Mesenteric fat pad (tissue), 1 donor: ENCODE data around the gene AHCTF1. TPM values are rescaled to one million over a fixed set of nuclear protein-coding genes. Genes with fewer than 3 reads are reported as not detected.
"Not testable (repeated sequence)": the region's sequence is repeated elsewhere in the genome, so short reads cannot be mapped to it uniquely, and the experiment has no call there.

Experiments
- DNase-seq: peaks from one replicate; pipeline ENCODE4 v3.0.0-alpha.2; 2020; ENCODE audit warnings: low spot score
- total RNA-seq: library from RNA; stranded (reverse); fragmentation: NEBNext Ultra II Directional; extraction: Animal tissue kit (Norgen Biotek cat#: 25700); gene quantifications from one replicate; pipeline ENCODE4 v1.2.1, GENCODE V29; 2021
- donor health status: DM: yes; HTN: yes; CAD: no.

AHCTF1 gene
- total RNA-seq, 1 donor from 2014 or later = 38.8 TPM

DNA sequence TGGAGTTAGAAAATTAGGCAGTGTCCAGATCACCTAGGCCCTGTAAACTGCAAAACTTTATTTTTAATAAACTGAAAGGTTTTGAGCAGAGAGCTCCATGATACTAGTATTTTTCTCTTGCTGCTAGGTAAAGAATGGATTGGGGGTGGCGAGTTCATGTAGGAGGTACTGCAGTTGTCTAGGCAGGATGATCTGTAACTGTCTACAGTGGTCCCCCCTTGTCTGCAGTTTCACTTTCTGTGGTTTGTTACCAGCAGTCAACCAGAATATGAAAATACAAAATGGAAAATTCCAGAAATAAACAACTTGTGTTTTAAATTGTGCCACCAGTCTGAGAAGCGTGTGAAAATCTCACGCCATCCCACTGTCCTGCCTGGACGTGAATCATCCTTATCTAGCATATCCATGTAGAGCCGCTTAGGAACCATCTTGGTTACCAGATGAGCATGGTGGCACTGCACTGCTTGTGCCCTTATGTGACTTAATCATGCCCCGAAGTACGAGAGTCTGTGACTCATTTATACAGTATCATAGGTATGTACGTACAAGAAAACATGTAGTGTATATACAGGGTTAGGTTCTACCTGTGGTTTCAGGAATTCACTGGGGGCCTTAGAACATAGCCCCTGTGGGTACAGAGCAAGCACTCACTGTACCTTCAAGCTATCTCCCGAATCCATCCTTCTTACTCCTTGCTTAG lies 94.2 kb downstream of the AHCTF1 start:
- DNase-seq = no peak

- no peak for DNase-seq
Observed at GRCh38 chr1:246836209-246836966, 95.4 kb downstream of the AHCTF1 start.

DNA sequence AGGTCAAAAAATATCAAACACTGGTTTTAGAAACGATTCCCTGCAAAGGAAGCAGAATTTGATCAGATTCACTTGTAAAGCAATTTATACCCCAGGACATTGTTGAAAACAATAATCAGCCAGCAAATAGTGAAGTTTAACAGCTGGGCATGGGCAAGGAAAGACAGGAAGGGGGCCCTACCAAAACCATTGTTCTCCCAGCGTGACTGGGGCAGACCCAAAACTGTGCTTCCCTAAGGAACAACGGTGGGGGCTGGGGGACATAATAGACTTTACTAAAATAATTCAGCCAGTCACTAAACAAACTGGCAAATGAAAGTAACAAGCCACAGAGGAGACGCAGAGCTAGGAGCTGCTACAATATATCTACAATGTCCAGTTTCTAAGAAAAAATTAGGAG lies 100.2 kb downstream of the AHCTF1 start:
- DNase-seq = no peak

- no peak for DNase-seq
Observed at GRCh38 chr1:246828818-246829217, 102.9 kb downstream of the AHCTF1 start.

DNA sequence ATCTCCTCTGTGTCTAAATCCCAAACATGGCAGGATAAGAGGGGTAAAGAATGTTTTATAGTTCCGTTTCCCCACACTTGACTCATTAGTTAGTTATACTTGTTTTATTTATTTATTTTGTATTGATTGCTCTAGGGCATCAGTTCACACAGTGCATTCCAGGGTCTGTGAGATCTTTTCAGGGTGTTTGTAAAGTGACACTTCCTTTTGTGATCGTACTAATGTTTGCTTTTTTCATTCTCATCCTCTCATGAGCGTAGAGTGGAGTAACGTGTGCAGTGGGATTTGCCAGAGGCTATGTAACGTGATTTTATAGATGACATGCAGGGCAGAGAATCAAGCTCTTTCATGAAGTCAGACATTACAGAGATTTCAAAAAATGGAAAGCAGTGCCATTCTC lies 104.4 kb downstream of the AHCTF1 start:
- DNase-seq = no peak

- no peak for DNase-seq
Observed at GRCh38 chr1:246825557-246826175, 106.1 kb downstream of the AHCTF1 start.

DNA sequence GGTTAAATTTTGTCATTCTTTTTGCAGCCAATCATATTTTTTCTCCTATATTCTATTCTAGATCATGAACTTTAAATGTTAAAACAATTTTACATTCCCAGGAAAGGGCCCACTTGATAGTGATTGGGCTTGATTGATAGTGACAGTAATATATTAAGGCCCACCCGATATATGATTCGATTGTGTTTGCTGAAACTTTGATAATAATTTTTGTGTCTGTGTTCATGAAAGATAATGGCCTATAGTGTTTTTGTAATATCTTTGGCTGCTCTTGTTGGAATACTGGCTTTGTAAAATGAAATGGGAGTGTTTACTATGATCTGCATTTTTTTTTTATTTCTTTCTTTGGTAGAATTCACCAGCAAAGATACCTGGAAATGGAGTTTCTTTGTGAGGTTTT lies 107.2 kb downstream of the AHCTF1 start:
- DNase-seq = no peak

DNA sequence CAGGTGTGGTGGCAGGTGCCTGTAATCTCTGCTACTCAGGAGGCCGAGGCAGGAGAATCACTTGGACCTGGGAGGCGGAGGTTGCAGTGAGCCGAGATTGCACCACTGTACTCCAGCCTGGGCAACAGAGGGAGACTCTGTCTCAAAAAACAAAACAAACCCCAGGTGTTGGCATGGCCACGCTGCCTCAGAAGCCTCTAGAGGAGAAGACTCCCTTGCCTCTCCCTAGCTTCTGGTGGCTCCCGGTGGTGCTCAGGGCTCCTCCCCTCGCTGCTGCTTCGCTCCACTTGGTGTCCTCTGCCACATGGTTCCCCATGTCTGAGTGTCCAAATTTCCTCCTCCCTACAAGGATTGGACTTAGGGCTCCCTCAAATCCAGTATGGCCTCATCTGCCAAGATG lies 109.6 kb downstream of the AHCTF1 start:
- DNase-seq = not testable (repeated sequence)

- DNase-seq = no peak
Observed at GRCh38 chr1:246820666-246821065, 111.1 kb downstream of the AHCTF1 start.

DNA sequence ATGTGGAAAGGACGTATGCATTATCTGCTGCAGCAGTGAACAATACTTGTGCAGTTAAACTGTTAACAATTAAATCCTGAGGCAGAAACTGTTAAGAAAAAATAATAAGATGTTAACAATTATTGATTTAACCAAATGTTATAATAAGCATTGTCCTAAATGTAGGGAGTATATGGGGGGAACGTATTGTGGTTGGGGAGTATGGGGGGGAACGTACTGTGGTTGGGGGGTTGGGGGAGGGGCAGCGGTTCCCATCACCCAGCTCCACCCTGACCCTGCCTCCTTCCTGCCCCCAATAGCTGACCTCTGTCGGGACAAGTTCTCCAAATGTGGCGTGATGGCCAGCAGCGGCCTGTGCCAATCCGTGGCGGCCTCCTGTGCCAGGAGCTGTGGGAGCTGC lies 114.0 kb downstream of the AHCTF1 start:
- not testable (repeated sequence) for DNase-seq

GRCh38 chr1:246815693-246816270 lies 116.0 kb downstream of the AHCTF1 start:
- DNase-seq = no peak

DNA sequence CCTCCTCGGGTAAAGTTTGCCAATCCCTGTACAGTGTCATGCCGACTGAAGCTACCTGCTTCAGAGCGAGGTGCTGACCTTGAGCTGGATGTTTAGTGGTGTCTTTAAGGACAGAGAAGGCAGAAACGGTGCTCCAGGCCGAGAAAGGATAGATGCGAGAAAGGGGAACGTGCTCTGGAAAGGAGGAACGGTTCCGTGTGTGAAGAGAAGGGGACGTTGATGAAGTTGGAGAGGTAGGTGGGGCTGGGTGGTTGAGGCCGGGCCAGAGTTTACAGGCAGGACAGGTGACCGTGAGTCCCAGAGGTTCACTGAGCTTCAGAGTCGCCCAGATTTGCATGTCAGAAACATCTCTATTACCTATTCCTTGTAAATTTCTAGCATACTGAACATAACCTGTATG lies 116.9 kb downstream of the AHCTF1 start:
- no peak for DNase-seq

GRCh38 chr1:246813325-246813724 lies 118.4 kb downstream of the AHCTF1 start:
- not testable (repeated sequence) for DNase-seq

GRCh38 chr1:246811985-246812384 lies 119.8 kb downstream of the AHCTF1 start:
- no peak for DNase-seq

DNA sequence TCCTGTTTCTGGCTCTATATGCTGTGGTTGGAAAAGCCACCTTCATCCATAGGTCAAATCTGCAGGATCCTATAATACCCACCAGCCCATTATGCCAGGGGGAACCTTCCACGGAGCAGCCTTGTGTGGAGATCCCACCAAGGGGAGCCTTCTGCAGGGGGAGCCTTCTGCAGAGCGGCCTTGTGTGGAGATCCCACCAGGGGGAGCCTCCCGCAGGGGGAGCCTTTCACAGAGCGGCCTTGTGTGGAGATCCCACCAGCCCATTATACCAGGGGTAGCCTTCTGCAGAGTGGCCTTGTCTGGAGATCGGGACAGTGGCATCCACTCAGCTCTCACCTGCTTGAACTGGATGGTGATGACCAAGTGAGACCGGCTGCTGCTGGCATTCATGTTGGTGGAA lies 122.3 kb downstream of the AHCTF1 start:
- no peak for DNase-seq

DNA sequence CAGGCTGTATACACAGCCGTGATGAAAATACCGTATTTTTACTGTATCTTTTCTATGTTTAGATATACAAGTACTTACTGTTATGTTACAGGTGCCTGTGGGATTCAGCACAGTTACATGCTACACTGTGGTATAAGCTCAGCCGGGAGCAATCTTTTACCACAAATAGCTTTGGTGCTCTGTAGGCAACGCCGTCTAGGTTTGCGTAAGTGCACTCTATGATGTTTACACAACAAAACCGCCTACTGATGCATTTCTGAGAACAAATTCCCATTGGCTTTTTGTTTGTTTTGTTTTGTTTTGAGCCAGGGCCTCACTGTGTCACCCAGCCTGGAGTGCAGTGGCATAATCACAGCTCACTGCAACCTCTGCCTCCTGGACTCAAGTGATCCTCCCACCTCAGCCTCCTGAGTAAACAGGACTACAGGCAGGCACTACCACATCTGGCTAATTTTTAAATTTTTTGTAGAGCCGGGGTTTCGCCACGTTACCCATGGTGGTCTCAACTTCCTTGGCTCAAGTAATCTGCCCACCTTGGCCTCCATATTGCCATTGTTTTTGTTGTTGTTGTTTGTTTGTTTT lies 126.5 kb downstream of the AHCTF1 start:
- DNase-seq = no peak

DNA sequence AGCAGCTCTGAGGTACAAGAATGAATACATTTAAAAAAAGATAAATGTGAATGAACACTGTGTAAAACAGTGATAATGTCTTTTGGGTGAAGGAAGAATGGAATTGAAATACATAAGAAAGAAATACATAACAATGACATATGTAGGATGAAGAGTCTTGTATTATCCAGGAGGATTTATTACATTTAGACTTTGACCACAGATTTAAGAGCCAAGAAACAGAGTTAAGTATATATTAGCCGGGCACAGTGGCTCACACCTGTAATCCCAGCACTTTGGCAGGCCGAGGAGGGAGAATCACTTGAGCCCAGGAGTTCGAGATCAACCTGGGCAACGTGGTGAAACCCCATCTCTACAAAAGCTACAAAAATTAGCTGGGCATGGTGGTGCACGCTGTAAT lies 127.9 kb downstream of the AHCTF1 start:
- no peak for DNase-seq

DNA sequence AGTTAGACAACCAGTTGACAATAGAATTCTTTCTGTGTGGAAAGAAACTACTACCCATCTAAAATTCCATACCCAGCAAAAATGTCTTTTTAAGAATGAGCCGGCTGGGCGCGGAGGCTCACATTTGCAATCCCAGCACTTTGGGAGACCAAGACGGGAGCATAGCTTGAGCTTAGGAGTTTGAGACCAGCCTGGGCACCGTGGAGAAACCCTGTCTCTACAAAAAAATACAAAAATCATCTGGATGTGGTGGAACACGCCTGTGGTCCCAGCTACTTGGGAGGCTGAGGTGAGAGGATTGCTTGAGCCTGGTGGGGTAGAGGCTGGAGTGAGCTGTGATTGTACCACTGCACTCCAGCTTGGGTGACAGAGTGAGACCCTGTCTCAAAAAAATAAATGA lies 128.4 kb downstream of the AHCTF1 start:
- no peak for DNase-seq

DNA sequence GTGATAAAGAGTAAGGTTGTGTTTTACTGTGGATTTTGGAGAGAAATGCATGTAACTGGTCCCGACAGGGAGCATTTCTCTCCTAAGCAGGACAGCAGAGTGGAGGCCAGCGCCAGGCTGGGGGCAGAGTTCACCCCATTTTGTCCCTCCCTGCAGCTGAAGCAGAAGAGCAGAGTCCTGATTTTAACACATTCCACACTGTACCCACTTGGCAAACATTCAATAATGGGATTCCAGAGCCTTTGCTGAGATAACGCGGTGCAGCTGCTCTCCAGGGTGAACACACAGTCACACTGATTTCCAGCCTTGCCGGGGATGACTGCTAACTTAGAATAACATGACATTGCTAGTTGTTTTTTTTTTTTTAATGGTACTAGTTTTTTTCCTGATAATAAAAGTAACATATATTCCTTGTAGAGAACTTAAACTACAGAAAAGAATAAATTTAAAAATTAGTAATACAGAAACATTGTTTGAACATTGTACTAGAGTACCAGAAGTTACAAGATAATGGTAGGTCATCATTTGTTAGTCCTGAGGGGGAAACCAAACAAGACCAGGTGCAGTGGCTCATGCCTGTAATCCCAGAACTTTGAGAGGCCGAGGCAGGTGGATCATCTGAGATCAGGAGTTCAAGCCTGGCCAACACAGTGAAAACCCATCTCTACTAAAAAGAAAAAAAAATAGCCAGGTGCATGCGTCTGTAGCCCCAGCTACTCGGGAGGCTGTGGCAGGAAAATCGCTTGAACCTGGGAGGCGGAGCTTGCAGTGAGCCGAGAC lies 130.3 kb downstream of the AHCTF1 start:
- no peak for DNase-seq

DNA sequence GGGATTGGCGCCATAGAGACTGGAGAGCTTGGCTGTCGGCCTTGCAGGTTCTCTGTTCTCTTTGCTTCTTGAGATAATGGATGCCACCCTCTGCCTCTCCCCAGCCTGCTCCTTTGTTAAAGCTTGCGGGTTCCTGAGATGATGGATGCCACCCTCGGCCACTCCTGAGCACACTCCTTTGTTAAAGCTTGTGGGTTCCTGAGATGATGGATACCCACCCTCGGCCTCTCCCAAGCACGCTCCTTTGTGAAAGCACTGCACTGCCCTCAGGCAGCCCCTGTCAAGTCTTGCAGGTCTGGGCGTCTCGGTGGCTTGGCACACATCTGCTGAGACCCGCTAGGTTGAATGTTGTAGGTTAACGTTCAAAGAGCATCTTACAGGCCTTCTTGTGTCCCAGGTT lies 131.0 kb downstream of the AHCTF1 start:
- DNase-seq = no peak

DNA sequence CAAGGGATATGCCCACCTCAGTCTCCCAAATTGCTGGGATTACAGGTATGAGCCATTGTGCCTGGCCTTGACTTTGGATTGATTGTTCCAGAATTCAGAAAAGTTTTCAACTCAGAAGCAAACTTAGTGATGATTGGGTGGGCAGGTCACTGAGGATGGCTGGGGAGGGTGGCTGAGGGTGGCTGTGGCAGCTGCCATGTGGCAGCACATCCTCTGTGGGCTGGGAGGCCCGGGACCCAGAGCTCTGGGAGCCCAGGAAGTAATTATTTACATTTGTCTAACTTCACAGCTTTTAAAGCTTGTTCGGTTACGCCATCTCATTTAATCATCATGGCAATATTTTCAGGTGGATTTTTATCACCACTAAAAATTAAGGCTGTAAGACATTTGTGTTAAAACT lies 131.4 kb downstream of the AHCTF1 start:
- no peak for DNase-seq
